ENCODE results near the gene GLI1. TPM values are rescaled to one million over a fixed set of nuclear protein-coding genes. Genes with fewer than 3 reads are reported as not detected.

Gene GLI1
- total and polyA plus RNA-seq, 2 of the 13 experiments (the other 11 are each of a cell fraction or from before 2014, with no cell fraction given), result 0.09 to 0.20 TPM

DNA sequence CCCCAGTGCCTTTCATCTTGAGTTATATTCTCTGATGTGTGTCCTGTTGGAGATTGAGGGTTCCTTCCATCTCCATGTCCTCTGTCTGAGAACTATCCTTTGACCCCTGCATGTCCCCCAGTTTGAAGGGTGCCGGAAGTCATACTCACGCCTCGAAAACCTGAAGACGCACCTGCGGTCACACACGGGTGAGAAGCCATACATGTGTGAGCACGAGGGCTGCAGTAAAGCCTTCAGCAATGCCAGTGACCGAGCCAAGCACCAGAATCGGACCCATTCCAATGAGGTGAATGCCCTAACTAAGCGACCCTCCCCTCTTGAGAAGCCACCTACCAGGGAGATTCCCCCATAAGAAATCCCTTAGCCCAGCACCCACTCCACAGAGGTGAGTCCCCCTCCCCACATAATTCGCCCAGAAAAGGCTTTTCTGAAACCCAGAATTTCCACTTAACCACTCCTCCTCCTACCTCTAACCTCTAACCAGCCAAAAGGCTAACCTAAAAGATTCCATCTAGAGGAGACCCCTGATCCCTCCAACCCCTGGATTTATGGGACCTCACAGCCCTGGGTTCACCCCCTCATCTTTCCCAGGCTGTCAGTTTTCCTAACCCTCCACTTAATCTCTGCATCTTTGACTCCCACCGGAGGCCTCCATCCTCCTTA is 7.8 kb downstream of the GLI1 start (continued):
- TF ChIP-seq MIER3 (CRISPR knock-in tag; IDR thresholded peaks at IDR 0.05; ENCODE audit: borderline replicate concordance), result no peak
- TF ChIP-seq ZNF136 (CRISPR knock-in tag; IDR thresholded peaks at IDR 0.05; ENCODE audit: low read depth), result no peak

DNA sequence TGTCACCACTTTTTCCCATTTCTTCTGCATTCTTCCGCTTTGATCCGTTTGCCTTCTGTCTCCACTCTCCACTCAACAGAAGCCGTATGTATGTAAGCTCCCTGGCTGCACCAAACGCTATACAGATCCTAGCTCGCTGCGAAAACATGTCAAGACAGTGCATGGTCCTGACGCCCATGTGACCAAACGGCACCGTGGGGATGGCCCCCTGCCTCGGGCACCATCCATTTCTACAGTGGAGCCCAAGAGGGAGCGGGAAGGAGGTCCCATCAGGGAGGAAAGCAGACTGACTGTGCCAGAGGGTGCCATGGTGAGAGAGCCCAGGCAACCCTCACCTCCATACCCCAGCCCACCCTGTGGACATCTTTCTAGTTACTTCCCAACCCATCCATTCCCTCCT is 8.3 kb downstream of the GLI1 start:
- no TSS peak for BruUV-seq (replicated peaks)
- ChIA-PET CTCF (ENCODE audit: low intra/inter-chr PET ratio, low total read pairs) (no interaction called here), POLR2A (no interaction called here)
- in situ Hi-C loops (cut with HindIII; ENCODE audit: extremely low pct_ligation_motif_present, low pct_unique_long_range_greater_than_20kb) (no loop called here), intact Hi-C loops (cut with micrococcal nuclease; ENCODE audit: unreplicated experiment) (no loop called here)
- peaks cover 0 to 48% of the 10 kb centered on the region in 2 experiments; a peak in 3 of 5 replicates for H3K27me3 ChIP-seq (ENCODE audit: control insufficient read depth in 1 of 2, insufficient read depth in 2 of 2, low read length in 2 of 2)
- no peak overlapping the region for H3K9ac ChIP-seq (ENCODE audit: insufficient read depth, low read depth, low read length)
- no peaks in the 10 kb centered on the region for H3K79me2 ChIP-seq (ENCODE audit: insufficient read depth, low read length)
- H3K9me3 ChIP-seq (ENCODE audit: low read length), result no peaks in the 10 kb centered on the region
- no peaks in the 10 kb centered on the region for H4K20me1 ChIP-seq (ENCODE audit: insufficient read depth, low read length)
- no peaks in the 10 kb centered on the region for H3K36me3 ChIP-seq (replicated peaks in 1 of 2; ENCODE audit: control insufficient read depth in 1 of 2, insufficient read depth in 2 of 2, low read length in 2 of 2)
- DNase-seq (ENCODE audit: low spot score), result no peak
- no peak overlapping the region for H3K27ac ChIP-seq (ENCODE audit: extremely low read length, insufficient read depth, low read length)
- WGBS (ENCODE audit: low lambda C conversion rate), result 50% methylated on average over 11 of the region's 11 CpGs
- no peak for ATAC-seq
- H3K4me3 ChIP-seq (replicated peaks in 1 of 3; ENCODE audit: insufficient read depth in 1 of 3, low read depth in 2 of 3, low read length in 3 of 3), result no peak overlapping the region
- H3K4me2 ChIP-seq (ENCODE audit: low read depth, low read length), result no peak overlapping the region
- H2AFZ ChIP-seq (ENCODE audit: low read length), result no peak overlapping the region
- FAIRE-seq, result no peak
- TF ChIP-seq ETV5 (CRISPR knock-in tag; IDR thresholded peaks at IDR 0.05; ENCODE audit: borderline replicate concordance), result no peak
- no peak for TF ChIP-seq ZSCAN21 (CRISPR knock-in tag; IDR thresholded peaks at IDR 0.05; ENCODE audit: borderline replicate concordance)
- no peak for TF ChIP-seq TOE1 (CRISPR knock-in tag; IDR thresholded peaks at IDR 0.05)
- no peak for TF ChIP-seq ZNF549 (CRISPR knock-in tag; IDR thresholded peaks at IDR 0.05)
- TF ChIP-seq, protein P1, sequence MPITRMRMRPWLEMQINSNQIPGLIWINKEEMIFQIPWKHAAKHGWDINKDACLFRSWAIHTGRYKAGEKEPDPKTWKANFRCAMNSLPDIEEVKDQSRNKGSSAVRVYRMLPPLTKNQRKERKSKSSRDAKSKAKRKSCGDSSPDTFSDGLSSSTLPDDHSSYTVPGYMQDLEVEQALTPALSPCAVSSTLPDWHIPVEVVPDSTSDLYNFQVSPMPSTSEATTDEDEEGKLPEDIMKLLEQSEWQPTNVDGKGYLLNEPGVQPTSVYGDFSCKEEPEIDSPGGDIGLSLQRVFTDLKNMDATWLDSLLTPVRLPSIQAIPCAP (CRISPR knock-in tag; IDR thresholded peaks at IDR 0.05; ENCODE audit: low read depth), result no peak
- TF ChIP-seq JUND (CRISPR knock-in tag; IDR thresholded peaks at IDR 0.05), result no peak
- TF ChIP-seq NFKBIZ (CRISPR knock-in tag; IDR thresholded peaks at IDR 0.05), result no peak
- TF ChIP-seq ZNF550 (CRISPR knock-in tag; IDR thresholded peaks at IDR 0.05; ENCODE audit: borderline replicate concordance), result no peak
- TF ChIP-seq HNRNPH1 (optimal IDR thresholded peaks at IDR 0.05; ENCODE audit: low read depth, low read length), result no peak
- no peak for TF ChIP-seq ZNF160 (CRISPR knock-in tag; IDR thresholded peaks at IDR 0.05)
- H3K4me1 ChIP-seq (ENCODE audit: insufficient read depth, low read length), result peaks cover 35% of the 10 kb centered on the region

Data from HepG2 (cell line).